GM21528 (cell line): Measurements from ENCODE around the gene CTNND2.

Source experiments
- ATAC-seq: cut with Tn5 transposase; IDR thresholded peaks from one replicate; pipeline ENCODE4 v1.9.1; 2021; ENCODE audit warnings: mild to moderate bottlenecking, moderate library complexity; ENCODE audit not compliant: unreplicated experiment, low FRiP score

Gene CTNND2

GRCh38 chr5:11224436-11225187 lies 679.6 kb downstream of the CTNND2 start:
- ATAC-seq: no peak

GRCh38 chr5:11222169-11222568 lies 682.1 kb downstream of the CTNND2 start:
- no peak for ATAC-seq

- no peak for ATAC-seq
Observed at GRCh38 chr5:11214864-11215644, 689.2 kb downstream of the CTNND2 start.

- ATAC-seq: no peak
Observed at GRCh38 chr5:11212706-11213105, 691.5 kb downstream of the CTNND2 start.

DNA sequence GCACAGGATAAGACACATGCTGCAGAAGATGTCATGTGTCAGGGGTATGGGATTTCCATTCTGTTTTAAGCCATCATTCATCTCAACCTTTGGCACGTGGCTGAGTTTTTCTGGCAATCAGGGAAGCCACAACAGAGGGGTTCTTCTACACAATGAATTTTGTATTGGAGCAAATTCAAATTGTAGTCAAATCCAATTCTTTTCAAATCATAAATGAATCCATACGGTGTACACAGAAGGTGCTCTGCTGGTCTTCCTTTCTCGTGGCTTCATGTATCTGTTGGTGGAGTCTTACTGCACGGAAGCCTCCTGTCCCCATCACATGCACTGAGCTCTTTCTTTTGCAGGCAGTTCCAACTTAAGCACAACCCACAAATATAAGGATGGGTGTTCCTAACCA lies 706.5 kb downstream of the CTNND2 start:
- ATAC-seq: no peak

GRCh38 chr5:11191673-11192072 lies 712.6 kb downstream of the CTNND2 start:
- no peak for ATAC-seq

DNA sequence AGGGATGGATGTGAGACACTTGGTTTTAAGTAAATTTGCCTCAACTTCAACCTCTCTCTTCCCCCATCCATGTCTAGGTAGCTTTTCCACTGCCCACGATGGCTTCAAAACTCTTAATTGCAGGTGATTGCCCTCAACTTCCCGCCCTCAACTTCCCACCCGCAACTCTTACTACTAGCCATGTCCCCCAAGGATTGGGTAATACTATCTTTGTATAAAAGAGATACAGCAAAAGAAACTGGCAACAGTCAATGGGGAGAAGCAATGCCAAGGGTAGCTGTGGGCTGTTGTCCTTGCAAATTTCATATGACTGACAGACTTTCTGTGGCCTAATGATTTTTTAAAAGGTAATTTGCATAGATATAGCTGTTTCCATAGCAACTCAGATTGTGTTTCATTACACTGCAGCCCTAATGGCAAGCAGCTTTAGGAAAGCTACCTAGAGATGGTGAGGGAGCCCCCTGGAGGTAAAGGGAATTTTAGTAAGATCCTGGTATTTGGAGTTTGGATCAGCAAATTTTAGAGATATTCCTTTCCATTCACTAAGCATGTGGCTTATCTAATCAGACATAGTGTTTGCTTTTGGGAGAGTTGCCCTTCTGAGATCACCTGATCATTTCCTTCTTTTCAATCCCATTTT lies 721.7 kb downstream of the CTNND2 start:
- ATAC-seq: no peak

GRCh38 chr5:11181940-11182339 lies 722.3 kb downstream of the CTNND2 start:
- no peak for ATAC-seq

DNA sequence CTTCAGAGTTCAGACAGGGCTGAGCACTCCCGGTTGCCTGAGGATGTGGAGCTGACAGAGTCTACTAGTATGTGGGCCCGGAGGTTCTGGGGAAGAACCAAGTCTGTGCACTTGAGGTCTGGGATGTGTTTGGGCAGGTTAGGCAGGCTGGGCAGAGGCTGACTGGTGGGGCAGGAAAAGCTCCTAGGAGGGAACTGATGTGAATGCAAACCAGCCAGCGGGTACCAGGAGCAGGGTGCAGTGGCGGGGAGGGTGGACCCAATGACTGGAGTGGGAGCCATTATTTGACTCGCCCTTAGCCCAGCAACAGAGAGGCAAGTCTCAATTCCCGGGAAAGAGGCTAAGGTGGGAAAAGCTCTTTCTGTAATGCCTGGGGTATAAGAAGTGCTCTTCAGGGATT lies 723.4 kb downstream of the CTNND2 start:
- no peak for ATAC-seq

GRCh38 chr5:11177999-11178711 lies 726.1 kb downstream of the CTNND2 start:
- ATAC-seq: no peak

DNA sequence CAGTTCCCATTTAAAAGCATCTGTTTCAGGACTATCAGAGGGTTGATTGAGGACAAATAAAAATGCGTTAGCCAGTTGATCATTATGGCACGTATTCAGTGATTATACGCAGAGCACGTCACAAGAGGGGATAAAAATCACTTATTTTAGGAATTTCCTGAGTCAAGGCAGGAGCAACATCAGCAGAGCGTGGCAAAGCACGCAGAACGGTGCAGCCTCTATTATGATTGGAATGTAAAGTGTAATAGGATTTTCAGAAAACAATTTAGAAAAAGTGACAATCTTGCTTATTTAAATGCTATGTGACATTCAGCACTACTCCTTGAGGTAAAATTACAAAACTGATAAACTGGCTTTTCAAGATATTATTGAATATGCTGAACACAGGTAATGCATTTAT lies 729.7 kb downstream of the CTNND2 start:
- ATAC-seq: no peak

GRCh38 chr5:11172484-11172883 lies 731.8 kb downstream of the CTNND2 start:
- ATAC-seq: no peak

GRCh38 chr5:11171236-11171635 lies 733.0 kb downstream of the CTNND2 start:
- no peak for ATAC-seq

DNA sequence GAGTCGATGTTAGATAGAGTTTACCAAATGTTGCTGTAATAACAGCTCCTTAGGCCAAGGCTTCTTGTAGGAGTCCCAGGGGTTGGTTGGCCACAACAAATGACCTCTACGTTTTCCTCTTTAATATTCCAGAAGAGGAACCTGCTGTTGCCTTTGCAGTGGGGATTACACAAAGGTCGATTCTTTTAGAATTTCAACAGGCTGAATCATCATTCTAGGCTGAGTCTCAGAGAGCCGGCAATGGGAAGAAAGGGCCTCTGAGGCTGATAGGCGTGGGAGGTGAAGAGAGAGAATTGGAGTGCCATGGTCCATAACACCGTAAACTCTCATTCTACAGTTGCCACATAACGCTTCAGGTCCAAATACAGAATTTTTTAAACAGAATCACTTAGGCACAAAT lies 737.3 kb downstream of the CTNND2 start:
- ATAC-seq: no peak

DNA sequence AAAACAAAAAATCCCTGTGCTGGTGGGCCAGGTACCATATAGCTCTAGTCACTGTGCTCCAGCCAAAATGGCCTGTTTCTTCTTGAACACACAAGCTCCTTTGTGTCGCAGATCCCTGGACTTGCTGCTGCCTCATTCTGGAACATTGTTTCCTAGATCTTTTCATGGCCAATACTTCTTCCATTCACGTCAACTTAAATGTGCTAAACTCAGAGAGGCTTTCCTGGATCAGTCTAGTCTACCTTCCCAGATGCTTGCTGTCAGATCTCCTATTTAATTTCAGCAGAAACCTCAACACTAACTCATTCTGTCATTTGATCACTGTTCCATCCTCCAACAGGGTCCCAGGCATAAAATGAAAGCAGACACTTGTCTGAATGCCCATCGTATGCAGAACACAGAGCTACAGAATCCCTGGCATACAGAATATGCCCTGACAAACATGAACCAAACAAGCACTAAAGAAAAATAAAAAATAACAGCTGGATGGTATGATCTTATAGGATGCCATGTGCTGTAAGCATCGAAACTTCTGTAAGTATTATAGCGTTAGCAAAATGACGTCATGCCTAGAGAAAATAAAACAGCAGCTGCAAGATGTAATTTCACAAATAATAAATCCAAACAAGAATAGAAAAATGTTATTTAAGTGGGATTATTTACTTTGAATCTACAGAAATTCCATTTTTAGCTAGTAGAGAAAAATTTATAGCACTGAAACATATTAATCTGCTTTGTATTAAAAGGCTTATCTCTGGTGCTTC lies 739.5 kb downstream of the CTNND2 start:
- ATAC-seq: no peak

DNA sequence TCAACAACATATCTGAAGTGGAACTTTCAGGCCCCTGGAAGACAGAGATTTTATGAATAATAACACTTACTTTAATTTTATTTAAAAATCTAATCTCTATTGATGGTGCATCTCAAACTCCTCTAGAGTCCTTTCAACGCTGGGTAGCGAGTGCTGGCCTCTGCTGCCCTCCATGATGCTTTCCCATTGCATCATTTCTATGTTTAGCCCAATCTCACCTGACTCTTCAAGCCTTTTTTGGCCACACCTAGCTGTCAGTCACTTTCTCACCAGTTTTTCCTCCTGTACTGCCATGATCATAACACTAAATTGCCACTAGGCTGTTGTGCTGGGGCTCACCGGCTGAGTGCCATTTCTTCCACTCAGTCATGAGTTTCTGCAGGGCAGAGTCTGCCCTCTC lies 747.1 kb downstream of the CTNND2 start:
- ATAC-seq: no peak

DNA sequence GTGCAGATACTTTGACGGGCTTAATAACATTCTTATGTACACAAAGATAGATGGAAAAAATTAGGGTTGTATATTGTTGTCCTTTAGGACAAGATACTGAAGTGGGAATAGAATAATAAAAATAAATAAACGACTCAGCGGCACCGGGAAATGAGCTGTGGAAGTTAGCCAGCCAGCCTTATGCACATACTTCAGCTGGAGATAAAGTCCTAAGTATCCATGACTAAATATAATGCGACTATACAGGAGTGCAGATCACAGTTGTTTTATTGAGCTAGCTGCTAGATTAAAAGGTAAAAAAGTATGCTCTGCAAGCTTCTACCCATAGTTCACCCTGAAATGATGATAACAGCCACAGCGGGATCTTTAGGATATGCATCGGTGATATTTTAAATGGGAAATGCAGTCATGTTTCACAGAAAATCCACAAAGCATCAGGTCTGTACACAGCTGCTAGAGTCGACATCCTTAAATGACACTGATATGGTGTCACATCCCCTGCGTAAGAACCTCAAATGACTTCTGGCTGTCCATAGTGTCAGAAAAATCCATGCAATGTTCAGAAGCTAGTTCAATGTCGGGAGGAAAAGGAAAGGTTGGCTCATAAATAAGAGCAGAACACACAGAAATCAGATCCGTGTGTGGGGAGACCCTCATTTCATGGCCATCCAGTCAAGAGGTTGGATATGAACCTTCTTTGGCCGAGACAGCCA lies 750.4 kb downstream of the CTNND2 start:
- ATAC-seq: no peak

DNA sequence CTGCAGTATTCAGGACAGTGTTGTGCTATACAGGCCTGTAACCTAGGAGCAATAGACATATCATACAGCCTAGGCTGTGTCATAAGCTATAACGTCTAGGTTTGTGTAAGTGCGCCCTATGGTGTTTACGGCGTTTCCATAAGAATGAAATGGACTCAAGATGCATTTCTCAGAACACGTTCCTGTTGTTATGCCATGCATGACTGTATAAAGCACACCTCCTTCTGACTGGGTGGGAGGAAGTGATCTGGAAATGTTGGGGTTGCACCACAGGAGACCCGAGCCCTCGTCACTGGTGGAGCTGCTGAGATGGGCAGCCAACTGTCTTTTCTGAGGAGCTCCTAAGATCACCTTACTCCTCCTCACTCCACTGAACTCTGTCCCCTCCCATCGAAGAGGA lies 751.9 kb downstream of the CTNND2 start:
- no peak for ATAC-seq

- no peak for ATAC-seq
Observed at GRCh38 chr5:11150976-11151375, 753.3 kb downstream of the CTNND2 start.
